ACHN (cell line): Measurements from ENCODE around the gene OR4B1.

Source experiments
- DNase-seq: peaks from one replicate; pipeline ENCODE4 v3.0.0-alpha.2; 2015
- in situ Hi-C: cut with HindIII; loops from 2 replicates; pipeline ENCODE4 v1.10.0; 2017; ENCODE audit warnings: low sequenced_read_pairs, low pct_ligation_motif_present, low pct_unique_long_range_greater_than_20kb

OR4B1 gene

GRCh38 chr11:48242501-48242900, 25.9 kb downstream of the OR4B1 start:
- in situ Hi-C loops = no loop called here
- DNase-seq = no peak

- no peak for DNase-seq
- in situ Hi-C loops = no loop called here
Measured at GRCh38 chr11:48244804-48245203, 28.2 kb downstream of the OR4B1 start, which contains the start of gene OR4X2. OR4X2 (plus strand) TSS chr11:48245104; CDS start chr11:48245104, 0 bp downstream.

- in situ Hi-C loops = no loop called here
Measured at GRCh38 chr11:48248902-48249301, 32.3 kb downstream of the OR4B1 start.

GRCh38 chr11:48261600-48261999, 45.0 kb downstream of the OR4B1 start:
- no peak for DNase-seq
- in situ Hi-C loops = no loop called here

More at GRCh38 chr11:48248902-48249301, 32.3 kb downstream of the OR4B1 start:
- DNase-seq = no peak

GRCh38 chr11:48263423-48263911, 46.9 kb downstream of the OR4B1 start, which contains the start of gene OR4X1:
OR4X1 (plus strand) TSS chr11:48263861; CDS start chr11:48263861, 0 bp downstream.
- in situ Hi-C loops = no loop called here
- DNase-seq = no peak
